Measurements from ENCODE around the gene DLG2. TPM values are rescaled to one million over a fixed set of nuclear protein-coding genes. Genes with fewer than 3 reads are reported as not detected.

The DLG2 gene
- total RNA-seq, 1 experiment from 2014 or later, result 17.5 TPM

GRCh38 chr11:84503503-84503902 lies 1123.6 kb downstream of the DLG2 start:
- DNase-seq (ENCODE audit: low spot score), result no peak
- H3K4me1 Mint-ChIP-seq, result no peaks in the 10 kb centered on the region
- ChIA-PET CTCF (no interaction called here), POLR2A (no interaction called here)
- ATAC-seq, result no peak
- no peaks in the 10 kb centered on the region for H3K9me3 Mint-ChIP-seq
- no peak for TF ChIP-seq USF2 (CRISPR knock-in tag; IDR thresholded peaks at IDR 0.05)
- no peak for TF ChIP-seq MAX (CRISPR knock-in tag; IDR thresholded peaks at IDR 0.05)
- TF ChIP-seq GTF2I (CRISPR knock-in tag; conservative IDR thresholded peaks at IDR 0.05), result no peak
- TF ChIP-seq RORB (CRISPR knock-in tag; IDR thresholded peaks at IDR 0.05), result no peak
- no peak for TF ChIP-seq JUN (CRISPR knock-in tag; IDR thresholded peaks at IDR 0.05)
- no peak for TF ChIP-seq TEAD1 (CRISPR knock-in tag; IDR thresholded peaks at IDR 0.05)
- TF ChIP-seq, protein P1, sequence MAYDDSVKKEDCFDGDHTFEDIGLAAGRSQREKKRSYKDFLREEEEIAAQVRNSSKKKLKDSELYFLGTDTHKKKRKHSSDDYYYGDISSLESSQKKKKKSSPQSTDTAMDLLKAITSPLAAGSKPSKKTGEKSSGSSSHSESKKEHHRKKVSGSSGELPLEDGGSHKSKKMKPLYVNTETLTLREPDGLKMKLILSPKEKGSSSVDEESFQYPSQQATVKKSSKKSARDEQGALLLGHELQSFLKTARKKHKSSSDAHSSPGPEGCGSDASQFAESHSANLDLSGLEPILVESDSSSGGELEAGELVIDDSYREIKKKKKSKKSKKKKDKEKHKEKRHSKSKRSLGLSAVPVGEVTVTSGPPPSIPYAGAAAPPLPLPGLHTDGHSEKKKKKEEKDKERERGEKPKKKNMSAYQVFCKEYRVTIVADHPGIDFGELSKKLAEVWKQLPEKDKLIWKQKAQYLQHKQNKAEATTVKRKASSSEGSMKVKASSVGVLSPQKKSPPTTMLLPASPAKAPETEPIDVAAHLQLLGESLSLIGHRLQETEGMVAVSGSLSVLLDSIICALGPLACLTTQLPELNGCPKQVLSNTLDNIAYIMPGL (CRISPR knock-in tag; IDR thresholded peaks at IDR 0.05), result no peak
- H3K27me3 Mint-ChIP-seq (ENCODE audit: low read depth), result no peaks in the 10 kb centered on the region
- no peak overlapping the region for H3K4me3 Mint-ChIP-seq
- no peak overlapping the region for H3K27ac Mint-ChIP-seq
- no peaks in the 10 kb centered on the region for H3K36me3 Mint-ChIP-seq

DNA sequence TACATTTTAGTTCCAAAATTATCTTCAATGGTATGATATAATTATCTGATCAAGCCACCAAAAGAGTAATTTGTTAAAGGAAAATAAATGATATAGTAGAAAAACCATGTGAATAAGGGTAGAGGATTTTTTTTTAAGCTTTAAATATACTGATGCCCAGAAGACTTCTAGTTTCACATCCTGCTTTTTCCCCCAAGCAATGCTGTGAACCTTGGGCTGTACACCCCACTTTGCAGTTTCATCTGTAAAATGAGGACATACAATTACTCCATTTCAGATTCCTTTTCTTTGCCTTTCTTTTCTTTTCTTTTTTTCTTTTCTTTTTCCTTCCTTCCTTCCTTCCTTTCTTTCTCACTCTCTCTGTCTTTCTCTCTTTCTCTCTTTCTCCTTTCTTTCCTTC lies 1125.4 kb downstream of the DLG2 start:
- Mint-ChIP-seq H3K27ac (no peak overlapping the region), H3K36me3 (no peaks in the 10 kb centered on the region), H3K4me1 (no peaks in the 10 kb centered on the region), H3K27me3 (ENCODE audit: low read depth) (no peaks in the 10 kb centered on the region), H3K4me3 (no peak overlapping the region), H3K9me3 (no peaks in the 10 kb centered on the region)
- ChIA-PET POLR2A (interaction anchor here (0.6 kb wide), 1 partner anchor 241 kb away, joined by 3 read pairs; no protein-coding TSS in a partner anchor), CTCF (no interaction called here)
- DNase-seq (ENCODE audit: low spot score), result no peak
- no peak for ATAC-seq
- no peak for TF ChIP-seq ZNF423 (CRISPR knock-in tag; IDR thresholded peaks at IDR 0.05)
- TF ChIP-seq ETV6 (CRISPR knock-in tag; IDR thresholded peaks at IDR 0.05), result no peak
- TF ChIP-seq ZBTB43 (CRISPR knock-in tag; IDR thresholded peaks at IDR 0.05), result no peak
- no peak for TF ChIP-seq OVOL2 (CRISPR knock-in tag; IDR thresholded peaks at IDR 0.05; ENCODE audit: borderline replicate concordance)
- no peak for TF ChIP-seq FOXP4 (CRISPR knock-in tag; IDR thresholded peaks at IDR 0.05)
- no peak for TF ChIP-seq PRRX2 (CRISPR knock-in tag; IDR thresholded peaks at IDR 0.05)
- no peak for TF ChIP-seq GTF2I (CRISPR knock-in tag; conservative IDR thresholded peaks at IDR 0.05)
- no peak for TF ChIP-seq GRHL2 (CRISPR knock-in tag; IDR thresholded peaks at IDR 0.05; ENCODE audit: insufficient replicate concordance, severe bottlenecking)
- no peak for TF ChIP-seq PRDM15 (CRISPR knock-in tag; IDR thresholded peaks at IDR 0.05)
- no peak for TF ChIP-seq ZNF396 (CRISPR knock-in tag; IDR thresholded peaks at IDR 0.05; ENCODE audit: borderline replicate concordance)
- TF ChIP-seq SP1 (CRISPR knock-in tag; conservative IDR thresholded peaks at IDR 0.05), result no peak
- TF ChIP-seq, protein P2, sequence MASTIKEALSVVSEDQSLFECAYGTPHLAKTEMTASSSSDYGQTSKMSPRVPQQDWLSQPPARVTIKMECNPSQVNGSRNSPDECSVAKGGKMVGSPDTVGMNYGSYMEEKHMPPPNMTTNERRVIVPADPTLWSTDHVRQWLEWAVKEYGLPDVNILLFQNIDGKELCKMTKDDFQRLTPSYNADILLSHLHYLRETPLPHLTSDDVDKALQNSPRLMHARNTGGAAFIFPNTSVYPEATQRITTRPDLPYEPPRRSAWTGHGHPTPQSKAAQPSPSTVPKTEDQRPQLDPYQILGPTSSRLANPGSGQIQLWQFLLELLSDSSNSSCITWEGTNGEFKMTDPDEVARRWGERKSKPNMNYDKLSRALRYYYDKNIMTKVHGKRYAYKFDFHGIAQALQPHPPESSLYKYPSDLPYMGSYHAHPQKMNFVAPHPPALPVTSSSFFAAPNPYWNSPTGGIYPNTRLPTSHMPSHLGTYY (CRISPR knock-in tag; IDR thresholded peaks at IDR 0.05), result no peak
- TF ChIP-seq KAT7 (CRISPR knock-in tag; IDR thresholded peaks at IDR 0.05; ENCODE audit: borderline replicate concordance), result no peak

Data from WTC11 (cell line).